ENCODE measurements around the gene PLD4.

PLD4 gene

GRCh38 chr14:104957146-104958113 lies 32.8 kb downstream of the PLD4 start:
- no peak for DNase-seq (ENCODE audit: low spot score)

GRCh38 chr14:104964546-104964945 lies 39.9 kb downstream of the PLD4 start:
- no peak for DNase-seq (ENCODE audit: low spot score)

GRCh38 chr14:104965561-104966231 lies 41.0 kb downstream of the PLD4 start:
- no peak for DNase-seq (ENCODE audit: low spot score)

GRCh38 chr14:104966261-104966865 lies 41.7 kb downstream of the PLD4 start:
- DNase-seq (ENCODE audit: low spot score), result no peak

- DNase-seq (ENCODE audit: low spot score), result no peak
These were observed 42.3 kb downstream of the PLD4 start for GRCh38 chr14:104966981-104967385.

- no peak for DNase-seq (ENCODE audit: low spot score)
These were observed 42.9 kb downstream of the PLD4 start for GRCh38 chr14:104967386-104968152.

- DNase-seq (ENCODE audit: low spot score), result peak; percentile 88
These were observed 43.5 kb downstream of the PLD4 start for GRCh38 chr14:104968153-104968527.

GRCh38 chr14:104968541-104969401 lies 44.1 kb downstream of the PLD4 start:
- peak; percentile 63 for DNase-seq (ENCODE audit: low spot score)

- no peak for DNase-seq (ENCODE audit: low spot score)
These were observed 45.1 kb downstream of the PLD4 start for GRCh38 chr14:104969741-104970230.

GRCh38 chr14:104970231-104971068 lies 45.8 kb downstream of the PLD4 start:
- DNase-seq (ENCODE audit: low spot score), result peak; percentile 81

GRCh38 chr14:104971447-104972240 lies 47.0 kb downstream of the PLD4 start:
- no peak for DNase-seq (ENCODE audit: low spot score)

- DNase-seq (ENCODE audit: low spot score), result peak; percentile 96
These were observed 47.8 kb downstream of the PLD4 start for GRCh38 chr14:104972301-104973134.

GRCh38 chr14:104973135-104973384 lies 48.4 kb downstream of the PLD4 start:
- peak; percentile 99 for DNase-seq (ENCODE audit: low spot score)

- no peak for DNase-seq (ENCODE audit: low spot score)
These were observed 48.9 kb downstream of the PLD4 start for GRCh38 chr14:104973385-104974145.

- no peak for DNase-seq (ENCODE audit: low spot score)
These were observed 49.5 kb downstream of the PLD4 start for GRCh38 chr14:104974146-104974541.

- DNase-seq (ENCODE audit: low spot score), result no peak
These were observed 50.1 kb downstream of the PLD4 start for GRCh38 chr14:104974665-104975390.

Data from kidney tubule cell (primary cell).